ENCODE measurements around the gene PLAGL1. TPM values are rescaled to one million over a fixed set of nuclear protein-coding genes. Genes with fewer than 3 reads are reported as not detected.

PLAGL1 gene, protein sequence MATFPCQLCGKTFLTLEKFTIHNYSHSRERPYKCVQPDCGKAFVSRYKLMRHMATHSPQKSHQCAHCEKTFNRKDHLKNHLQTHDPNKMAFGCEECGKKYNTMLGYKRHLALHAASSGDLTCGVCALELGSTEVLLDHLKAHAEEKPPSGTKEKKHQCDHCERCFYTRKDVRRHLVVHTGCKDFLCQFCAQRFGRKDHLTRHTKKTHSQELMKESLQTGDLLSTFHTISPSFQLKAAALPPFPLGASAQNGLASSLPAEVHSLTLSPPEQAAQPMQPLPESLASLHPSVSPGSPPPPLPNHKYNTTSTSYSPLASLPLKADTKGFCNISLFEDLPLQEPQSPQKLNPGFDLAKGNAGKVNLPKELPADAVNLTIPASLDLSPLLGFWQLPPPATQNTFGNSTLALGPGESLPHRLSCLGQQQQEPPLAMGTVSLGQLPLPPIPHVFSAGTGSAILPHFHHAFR
- 4.2 and 11.7 TPM in 2 replicates for total RNA-seq

DNA sequence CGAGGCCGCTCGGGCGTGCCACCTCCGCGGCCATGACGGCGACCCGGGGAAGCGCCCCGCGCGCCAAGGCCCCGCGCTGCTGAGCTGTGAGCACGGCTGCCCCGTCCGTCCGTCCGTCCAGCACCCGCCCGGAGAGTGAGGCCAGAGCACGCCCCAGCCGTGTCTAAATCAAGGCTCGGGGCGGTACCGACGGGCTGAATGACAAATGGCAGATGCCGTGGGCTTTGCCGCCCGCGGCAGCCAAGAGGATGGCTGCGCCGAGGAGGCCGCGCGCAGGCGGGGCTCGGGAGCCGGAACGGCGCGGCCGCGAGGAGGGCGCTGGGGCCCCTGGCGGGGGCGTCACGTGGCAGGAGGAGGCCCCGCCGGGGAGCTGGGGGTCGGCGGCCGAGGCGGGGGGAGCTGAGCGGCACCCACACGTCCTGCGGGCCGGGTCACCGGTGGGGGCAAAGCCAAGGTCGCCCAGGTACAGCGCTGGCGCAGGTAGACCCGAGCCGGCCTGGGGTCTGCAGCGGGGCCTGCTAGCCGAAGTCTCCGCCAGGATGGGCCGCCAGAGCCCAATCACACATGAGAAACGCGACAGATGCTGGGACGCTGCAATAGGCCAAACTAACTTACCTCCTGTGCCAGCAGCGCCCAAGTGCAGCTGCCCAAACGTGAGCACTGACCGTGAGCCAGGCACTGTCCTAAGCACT lies at the start of gene PLAGL1:
PLAGL1 (minus strand) TSS at position 140 of the 692 bp plus-strand sequence. CDS start 60,123 bp downstream, outside the sequence.

Other genes starting within 250 kb of the PLAGL1 start
- gene LTV1, start 164.9 kb downstream of the PLAGL1 start, total RNA-seq, result 25.0 and 34.5 TPM in 2 replicates
- gene ZC2HC1B, start 143.8 kb downstream of the PLAGL1 start, total RNA-seq, result not detected in 2 replicates
- gene SF3B5, start 87.3 kb upstream of the PLAGL1 start, total RNA-seq, result 78.9 and 129 TPM in 2 replicates
- 4.5 and 9.9 TPM in 2 replicates for gene STX11, start 142.3 kb upstream of the PLAGL1 start, total RNA-seq